HepG2 (cell line): Measurements from ENCODE around the gene NUCB1. TPM values are rescaled to one million over a fixed set of nuclear protein-coding genes. Genes with fewer than 3 reads are reported as not detected.
"Not testable (repeated sequence)": the region's sequence is repeated elsewhere in the genome, so short reads cannot be mapped to it uniquely, and the experiment has no call there.

ENCODE experiments used
- ATAC-seq: fragments of 200-7000 bp; cut with Tn5 transposase; 3 replicates; pipeline ENCODE4 v1.9.1; 2020; ENCODE audit warnings: mild to moderate bottlenecking, moderate library complexity
- BruUV-seq: library from RNA; stranded (reverse); fragments of 400-500 nt; replicated peaks from 2 replicates; lab custom pipeline; 2021; lab: Mats Ljungman, UMichigan
- CTCF ChIA-PET: fragments of 300-600 bp; formaldehyde crosslinking; extraction: SDS; loops from one replicate; lab custom pipeline; 2021; ENCODE audit warnings: low total read pairs, inconsistent platforms, low intra/inter-chr PET ratio; lab: Yijun Ruan, JAX
- POLR2A ChIA-PET: fragments of 350-600 bp; sonication (Branson Sonifier 250); formaldehyde crosslinking; loops from one replicate; lab custom pipeline; 2020; ENCODE audit warnings: antibody characterized with exemption, inconsistent platforms; lab: Yijun Ruan, JAX
- DNase-seq: peaks from one replicate; pipeline ENCODE4 v3.0.0-alpha.2; 2015; ENCODE audit warnings: low spot score
- FAIRE-seq: peaks from 3 replicates; lab custom pipeline; 2011; peaks lifted over from hg19 to GRCh38; lab: Jason Lieb, UNC
- H2AFZ ChIP-seq: one replicate; pipeline ENCODE4 v1.6.1; 2011; ENCODE audit warnings: low read length, inconsistent platforms
- H3K27ac ChIP-seq: fragments of 300-600 bp; 3 replicates; pipeline ENCODE4 v1.8.0; 2011; ENCODE audit warnings: mixed run types, mild to moderate bottlenecking, mixed read lengths, low read length, inconsistent platforms; ENCODE audit not compliant: insufficient read depth; ENCODE audit errors: extremely low read length
- H3K27me3 ChIP-seq, 2 experiments: fragments of 200-600 bp in 1 of 2; 2 replicates in 1 of 2; 3 replicates in 1 of 2; pipeline versions ENCODE4 v1.6.0 to v1.8.0; 2011; ENCODE audit warnings: low read length in 2 of 2, mild to moderate bottlenecking in 2 of 2, moderate library complexity in 2 of 2, inconsistent platforms in 1 of 2; ENCODE audit not compliant: insufficient read depth in 2 of 2, control insufficient read depth in 1 of 2
- H3K36me3 ChIP-seq, 2 experiments: fragments of 200-600 bp in 1 of 2; replicated peaks in 1 of 2; 2 replicates in 1 of 2; 3 replicates in 1 of 2; pipeline versions ENCODE4 v1.5.1 to v1.8.0; 2011; ENCODE audit warnings: low read length in 2 of 2, inconsistent platforms in 1 of 2; ENCODE audit not compliant: insufficient read depth in 2 of 2, control insufficient read depth in 1 of 2
- H3K4me1 ChIP-seq: 2 replicates; pipeline ENCODE4 v1.5.1; 2012; ENCODE audit warnings: low read length, inconsistent platforms; ENCODE audit not compliant: insufficient read depth
- H3K4me2 ChIP-seq: 2 replicates; pipeline ENCODE4 v1.6.0; 2011; ENCODE audit warnings: low read depth, low read length, inconsistent platforms
- H3K4me3 ChIP-seq, 3 experiments: fragments of 200-600 bp in 1 of 3; sonication (generic), shearing (Covaris generic) in 1 of 3; replicated peaks in 1 of 3; 2 replicates each; pipeline ENCODE4 v1.5.1; 2011 to 2016; ENCODE audit warnings: low read length in 3 of 3, inconsistent platforms in 2 of 3, low read depth in 2 of 3, mild to moderate bottlenecking in 2 of 3, control low read depth in 1 of 3, mixed read lengths in 1 of 3; ENCODE audit not compliant: insufficient read depth in 1 of 3
- H3K79me2 ChIP-seq: one replicate; pipeline ENCODE4 v1.6.1; 2011; ENCODE audit warnings: low read length, inconsistent platforms; ENCODE audit not compliant: insufficient read depth
- H3K9ac ChIP-seq: 2 replicates; pipeline ENCODE4 v1.6.0; 2011; ENCODE audit warnings: mild to moderate bottlenecking, low read depth, low read length, inconsistent platforms; ENCODE audit not compliant: insufficient read depth
- H3K9me3 ChIP-seq: 2 replicates; pipeline ENCODE4 v1.5.1; 2012; ENCODE audit warnings: mild to moderate bottlenecking, low read length
- H4K20me1 ChIP-seq: 2 replicates; pipeline ENCODE4 v1.6.0; 2011; ENCODE audit warnings: inconsistent platforms, mild to moderate bottlenecking, low read length, moderate library complexity; ENCODE audit not compliant: insufficient read depth
- HCFC1 ChIP-seq: fragments of 150-350 bp; IDR thresholded peaks from 2 replicates; pipeline ENCODE4 v1.6.1; 2014; ENCODE audit warnings: low read depth, low read length
- HHEX ChIP-seq: IDR thresholded peaks from 2 replicates; pipeline ENCODE4 v1.6.1; 2016; ENCODE audit warnings: control low read depth
- NFRKB ChIP-seq: fragments of 450-650 bp; IDR thresholded peaks from 2 replicates; pipeline ENCODE4 v1.6.1; 2017
- PBX3 ChIP-seq: sonication (generic); formaldehyde crosslinking; IDR thresholded peaks from 2 replicates; pipeline ENCODE4 v1.8.1; 2023; ENCODE audit warnings: missing genetic modification reagents, inconsistent platforms, borderline replicate concordance
- POLR2AphosphoS2 ChIP-seq: IDR thresholded peaks from 2 replicates; pipeline ENCODE4 v1.6.1; 2011; ENCODE audit warnings: low read depth, low read length, improper control_type of control experiment
- RBFOX2 ChIP-seq: fragments of 200-400 bp; formaldehyde crosslinking; IDR thresholded peaks from 2 replicates; pipeline ENCODE4 v1.6.1; 2017; ENCODE audit warnings: low read depth, mild to moderate bottlenecking, low read length
- REST ChIP-seq, 2 experiments: IDR thresholded peaks; 2 replicates each; pipeline ENCODE4 v1.6.1; 2011 to 2012; ENCODE audit warnings: low read length in 2 of 2, borderline replicate concordance in 1 of 2, low read depth in 1 of 2, mild to moderate bottlenecking in 1 of 2, moderate library complexity in 1 of 2
- ZBTB43 ChIP-seq: sonication (generic); formaldehyde crosslinking; conservative IDR thresholded peaks from 2 replicates; pipeline ENCODE4 v1.4.0; 2020; ENCODE audit warnings: missing genetic modification reagents
- ZNF143 ChIP-seq: sonication (generic); formaldehyde crosslinking; IDR thresholded peaks from 2 replicates; pipeline ENCODE4 v1.4.0; 2020; ENCODE audit warnings: missing genetic modification reagents
- ZNF678 ChIP-seq: sonication (generic); formaldehyde crosslinking; IDR thresholded peaks from 2 replicates; pipeline ENCODE4 v1.4.0; 2020; ENCODE audit warnings: mild to moderate bottlenecking, missing genetic modification reagents
- WGBS: methylation state at CpG from one replicate; pipeline ENCODE4 v1.1.6; 2017; ENCODE audit warnings: low lambda C conversion rate; 5-methylcytosine and 5-hydroxymethylcytosine counted together
- in situ Hi-C: cut with HindIII; loops from 2 replicates; pipeline ENCODE4 v1.10.0; 2017; ENCODE audit warnings: low pct_unique_long_range_greater_than_20kb; ENCODE audit not compliant: extremely low pct_ligation_motif_present
- intact Hi-C: fragments of 100-400 bp; cut with micrococcal nuclease; formaldehyde crosslinking; loops from one replicate; pipeline ENCODE4 v1.10.0; 2022; ENCODE audit not compliant: unreplicated experiment
- polyA plus RNA-seq, 8 experiments: library from polyadenylated mRNA; depleted of rRNA in 3 of 8; stranded (reverse) in 7 of 8; unstranded in 1 of 8; fragments of >200 nt; fragmentation: Illumina TruSeq in 4 of 8; extraction: Trizol in 4 of 8; gene quantifications; 2 replicates each; pipeline versions ENCODE4 v1.2.1 to v1.2.3, GENCODE V29; 2011 to 2016; ENCODE audit warnings: low read depth in 4 of 8, missing spikeins in 1 of 8, mixed read lengths in 1 of 8; ENCODE audit not compliant: insufficient read depth in 1 of 8
- total RNA-seq, 5 experiments: library from RNA; depleted of rRNA; stranded (reverse); fragments of >200 nt; fragmentation: Illumina TruSeq; extraction: Trizol; gene quantifications; 2 replicates each; pipeline ENCODE4 v1.2.3, GENCODE V29; 2016; ENCODE audit warnings: low read depth in 1 of 5

The NUCB1 gene
- total and polyA plus RNA-seq, 2 of the 13 experiments (the other 11 are each of a cell fraction or from before 2014, with no cell fraction given): 82.3 to 106 TPM

- CTCF ChIA-PET, H3K27ac ChIP-seq: not testable (repeated sequence)
- WGBS: 76% methylated on average over 9 of the region's 9 CpGs
- H3K4me1 ChIP-seq: peaks cover 33% of the 10 kb centered on the region
- TF ChIP-seq POLR2AphosphoS2: 0 out of 2 replicates have a peak, but pooled peaks have one; percentile 36
- TF ChIP-seq, all 625 proteins: peak for 1; not testable (repeated sequence) for 624
- DNase-seq, H2AFZ ChIP-seq, H3K4me2 ChIP-seq, H3K9me3 ChIP-seq, FAIRE-seq, H3K9ac ChIP-seq, H3K27me3 ChIP-seq, in situ Hi-C loops, H3K4me3 ChIP-seq, BruUV-seq, ATAC-seq: not testable (repeated sequence)
- intact Hi-C loops: loop anchor here (10.0 kb wide), 1 partner anchor 85 kb away; the partner anchor contains the start of gene FTL
- peaks cover under 1 to 15% of the 10 kb centered on the region in 2 experiments; a peak in 4 of 5 replicates for H3K36me3 ChIP-seq
- POLR2A ChIA-PET: interaction anchor here (2.8 kb wide), 1 partner anchor 7 kb away, joined by 28 read pairs; the partner anchor contains the start of gene PPP1R15A
- H4K20me1 ChIP-seq: peaks cover 14% of the 10 kb centered on the region
- H3K79me2 ChIP-seq: peaks cover 12% of the 10 kb centered on the region
Measured at GRCh38 chr19:48879696-48880095, 20.4 kb upstream of the NUCB1 start.

GRCh38 chr19:48881741-48882657 is 18.1 kb upstream of the NUCB1 start:
- intact Hi-C loops (no loop called here), in situ Hi-C loops (no loop called here)
- Histone ChIP-seq H2AFZ (no peak overlapping the region), H3K9me3 (no peaks in the 10 kb centered on the region), H3K4me2 (no peak overlapping the region), H3K27ac (no peak overlapping the region), H3K4me3 (no peak overlapping the region), H3K9ac (no peak overlapping the region), H3K4me1 (peaks cover 13% of the 10 kb centered on the region), H4K20me1 (no peaks in the 10 kb centered on the region), H3K79me2 (no peaks in the 10 kb centered on the region), H3K36me3 (no peaks in the 10 kb centered on the region), H3K27me3 (no peaks in the 10 kb centered on the region; a peak in 1 of 5 replicates)
- FAIRE-seq (no peak), DNase-seq (no peak), ATAC-seq (peak; percentile 64)
- ChIA-PET POLR2A (interaction anchor here (0.7 to 2.8 kb wide), 4 partner anchors 10 to 88 kb away, joined by 3 to 28 read pairs (median 6); partner anchors contain the start of genes NUCB1 and PPP1R15A), CTCF (no interaction called here)
- WGBS: 71% methylated on average over 22 of the region's 30 CpGs
- BruUV-seq: no TSS peak
- TF ChIP-seq PBX3 (CRISPR knock-in tag) (no peak), REST (IDR thresholded peaks at IDR 0.05; ENCODE audit: borderline replicate concordance in 1 of 2, low read depth in 1 of 2, low read length in 2 of 2) (no peak), ZNF143 (CRISPR knock-in tag) (peak; percentile 95), ZNF678 (no peak), NFRKB (no peak), RBFOX2 (no peak), HCFC1 (peak; percentile 88), ZBTB43 (CRISPR knock-in tag) (no peak), HHEX (no peak)
